ENCODE measurements around the gene ST8SIA6.

The ST8SIA6 gene

DNA sequence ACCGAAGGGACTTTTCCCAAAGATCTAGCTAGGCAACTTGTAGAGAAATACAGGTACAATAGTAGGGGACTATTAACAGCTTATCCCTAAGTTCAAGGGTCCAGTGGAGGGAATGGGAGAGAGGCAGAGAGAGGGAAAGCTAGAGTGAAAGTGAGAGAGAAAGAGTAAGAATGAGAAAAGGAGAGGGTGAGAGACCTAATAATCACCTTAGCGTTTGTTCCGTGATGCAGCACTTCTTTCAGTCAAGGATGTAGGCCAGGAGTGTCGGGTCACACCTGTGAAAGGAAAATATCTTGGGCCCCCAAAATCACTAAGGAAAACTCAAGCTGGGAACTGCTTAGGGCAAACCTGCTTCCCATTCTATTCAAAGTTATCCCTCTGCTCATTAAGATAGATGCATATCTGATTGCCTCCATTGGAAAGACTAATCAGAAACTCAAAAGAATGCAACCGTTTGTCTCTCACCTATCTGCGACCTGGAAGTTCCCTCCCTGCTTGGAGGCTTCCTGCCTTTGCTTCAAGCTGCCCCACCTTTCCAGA lies 75.2 kb downstream of the ST8SIA6 start:
- no peaks in the 10 kb centered on the region; a peak in 1 of 22 replicates for H3K9me3 ChIP-seq (replicated peaks in 1 of 11)
- H3K27ac ChIP-seq = no peak overlapping the region
- no peaks in the 10 kb centered on the region for H3K36me3 ChIP-seq
- H3K9ac ChIP-seq = no peak overlapping the region
- no peak for TF ChIP-seq Cebpa-rat (IDR thresholded peaks at IDR 0.05)
- H3K4me1 ChIP-seq = no peaks in the 10 kb centered on the region
- no peak overlapping the region for H3K4me2 ChIP-seq
- H4K20me1 ChIP-seq = no peaks in the 10 kb centered on the region
- H3K4me3 ChIP-seq = no peak overlapping the region
- H3K27me3 ChIP-seq = no peaks in the 10 kb centered on the region

DNA sequence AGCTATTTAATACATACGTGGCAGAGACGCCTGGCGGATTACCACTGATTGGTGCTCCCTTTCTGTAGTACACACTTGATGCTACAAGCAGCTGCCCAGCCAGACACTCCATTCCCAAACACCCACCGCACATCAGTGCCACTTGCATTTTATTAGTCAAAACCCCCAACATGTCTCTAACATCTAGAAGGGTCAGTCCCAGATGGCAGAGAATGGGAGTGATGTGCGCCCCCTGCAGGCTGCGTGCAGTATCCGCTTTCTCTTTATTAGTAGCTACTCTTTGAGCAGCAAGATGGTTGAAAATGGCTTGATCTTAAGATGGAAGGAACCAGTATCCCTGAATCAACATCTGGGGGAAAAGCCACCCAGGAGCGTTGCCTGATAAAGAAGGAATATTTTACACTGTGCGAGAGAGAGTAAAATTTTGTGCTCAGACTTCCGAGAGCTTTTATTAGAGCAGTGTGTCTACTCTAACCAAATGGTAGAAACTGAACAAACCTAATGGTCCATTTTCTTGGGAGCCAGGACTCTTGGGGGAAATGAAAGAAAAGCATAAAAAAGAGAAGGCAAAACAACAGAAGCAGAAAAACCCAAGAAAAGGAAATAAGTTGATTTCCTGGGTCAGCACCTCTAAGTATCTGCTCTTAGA lies 78.3 kb downstream of the ST8SIA6 start:
- H3K36me3 ChIP-seq = no peaks in the 10 kb centered on the region

DNA sequence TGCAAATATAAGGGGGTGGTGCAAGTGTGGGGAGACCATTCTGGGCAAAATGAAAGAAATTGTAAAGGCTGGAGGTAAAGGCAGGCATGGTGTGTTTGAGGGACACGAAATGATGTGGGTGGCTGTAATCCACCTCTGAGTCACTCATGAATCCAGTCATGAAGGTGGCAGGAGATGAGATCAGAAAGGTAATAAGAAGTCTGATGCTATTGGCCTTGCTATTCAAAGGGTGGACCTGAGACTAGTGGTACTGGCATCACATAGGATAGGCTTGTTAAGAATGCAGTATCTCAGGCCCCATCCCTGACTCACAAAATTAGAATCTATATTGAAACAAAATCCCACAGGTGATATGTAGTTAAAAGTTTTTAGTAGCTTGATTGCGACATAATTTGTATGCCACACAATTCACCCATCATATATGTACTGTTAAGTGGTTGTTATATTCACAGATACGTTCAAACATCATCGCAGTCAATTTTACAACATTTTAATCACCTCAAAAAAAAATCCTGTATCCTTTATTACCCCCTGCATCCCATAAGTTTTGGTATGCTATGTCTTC lies 85.6 kb downstream of the ST8SIA6 start:
- Histone ChIP-seq H3K4me3 (no peak overlapping the region), H3K9ac (no peak overlapping the region), H3K27ac (no peak overlapping the region), H3K36me3 (no peaks in the 10 kb centered on the region), H3K4me2 (no peak overlapping the region), H3K4me1 (no peaks in the 10 kb centered on the region), H3K27me3 (no peaks in the 10 kb centered on the region), H3K9me3 (replicated peaks in 1 of 11) (peaks cover 0 to 11% (median 6%) of the 10 kb centered on the region in 11 experiments; a peak in 7 of 22 replicates), H4K20me1 (no peaks in the 10 kb centered on the region)
- TF ChIP-seq Cebpa-rat (IDR thresholded peaks at IDR 0.05) = peak in 6 of 11 experiments; percentile 29 to 76 (median 50); a peak in 6 of 22 replicates

More for the DNA sequence above, 78.3 kb downstream of the ST8SIA6 start:
- no peak overlapping the region for H3K4me2 ChIP-seq
- no peak overlapping the region for H3K9ac ChIP-seq
- H3K27ac ChIP-seq = no peak overlapping the region
- no peaks in the 10 kb centered on the region for H4K20me1 ChIP-seq
- no peaks in the 10 kb centered on the region; a peak in 1 of 22 replicates for H3K9me3 ChIP-seq (replicated peaks in 1 of 11)
- no peaks in the 10 kb centered on the region for H3K27me3 ChIP-seq
- H3K4me1 ChIP-seq = no peaks in the 10 kb centered on the region
- no peak for TF ChIP-seq Cebpa-rat (IDR thresholded peaks at IDR 0.05)
- no peak overlapping the region for H3K4me3 ChIP-seq

DNA sequence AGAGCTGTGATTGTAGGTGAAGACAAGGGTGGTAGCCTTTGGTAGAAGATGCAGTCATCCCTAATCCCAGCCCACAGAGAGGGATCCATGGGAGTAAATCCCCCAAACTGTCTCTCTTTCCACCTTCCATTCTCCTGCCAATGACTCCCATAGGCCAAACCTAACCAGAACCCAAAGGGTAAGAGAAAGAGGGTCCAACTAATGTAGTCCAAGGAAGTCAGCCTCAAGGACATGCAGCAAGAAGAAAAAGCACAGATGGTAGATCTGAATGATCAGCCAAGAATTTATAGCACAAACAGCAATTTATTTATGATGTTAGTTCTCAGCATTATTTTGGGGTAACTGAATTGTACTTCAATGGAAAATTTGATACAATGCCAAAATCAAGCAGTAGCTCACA lies 87.7 kb downstream of the ST8SIA6 start:
- H3K27me3 ChIP-seq = no peaks in the 10 kb centered on the region
- TF ChIP-seq Cebpa-rat (IDR thresholded peaks at IDR 0.05) = no peak
- H3K9ac ChIP-seq = no peak overlapping the region
- H3K27ac ChIP-seq = no peak overlapping the region
- no peaks in the 10 kb centered on the region for H4K20me1 ChIP-seq
- H3K4me3 ChIP-seq = no peak overlapping the region
- no peak overlapping the region for H3K4me2 ChIP-seq
- H3K4me1 ChIP-seq = no peaks in the 10 kb centered on the region
- H3K36me3 ChIP-seq = no peaks in the 10 kb centered on the region
- H3K9me3 ChIP-seq (replicated peaks in 1 of 11) = peaks cover 0 to 11% (median 6%) of the 10 kb centered on the region in 11 experiments; a peak in 7 of 22 replicates

DNA sequence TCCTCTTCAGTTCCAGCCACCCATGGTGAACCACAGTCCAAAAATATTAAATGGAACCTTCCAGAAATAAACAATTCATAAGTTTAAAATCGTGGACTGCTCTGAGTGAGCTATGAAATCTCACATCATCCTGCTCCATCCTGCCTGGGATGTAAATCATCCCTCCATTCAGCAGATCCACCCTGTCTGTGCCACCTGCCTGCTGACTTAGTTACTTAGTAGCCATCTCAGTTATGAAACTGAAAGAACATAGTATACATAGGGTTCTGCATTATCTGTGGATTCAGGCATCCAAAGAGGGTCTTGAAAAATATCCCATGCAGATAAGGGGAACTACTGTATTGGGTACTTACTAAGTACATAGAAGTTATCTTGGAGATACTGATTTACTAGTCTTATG lies 89.0 kb downstream of the ST8SIA6 start:
- Histone ChIP-seq H4K20me1 (no peaks in the 10 kb centered on the region), H3K27ac (no peak overlapping the region), H3K36me3 (no peaks in the 10 kb centered on the region), H3K4me3 (no peak overlapping the region), H3K4me2 (no peak overlapping the region), H3K9me3 (replicated peaks in 1 of 11) (peaks cover 0 to 11% (median 6%) of the 10 kb centered on the region in 11 experiments; a peak in 7 of 22 replicates), H3K4me1 (no peaks in the 10 kb centered on the region), H3K9ac (no peak overlapping the region), H3K27me3 (no peaks in the 10 kb centered on the region)
- no peak for TF ChIP-seq Cebpa-rat (IDR thresholded peaks at IDR 0.05)

DNA sequence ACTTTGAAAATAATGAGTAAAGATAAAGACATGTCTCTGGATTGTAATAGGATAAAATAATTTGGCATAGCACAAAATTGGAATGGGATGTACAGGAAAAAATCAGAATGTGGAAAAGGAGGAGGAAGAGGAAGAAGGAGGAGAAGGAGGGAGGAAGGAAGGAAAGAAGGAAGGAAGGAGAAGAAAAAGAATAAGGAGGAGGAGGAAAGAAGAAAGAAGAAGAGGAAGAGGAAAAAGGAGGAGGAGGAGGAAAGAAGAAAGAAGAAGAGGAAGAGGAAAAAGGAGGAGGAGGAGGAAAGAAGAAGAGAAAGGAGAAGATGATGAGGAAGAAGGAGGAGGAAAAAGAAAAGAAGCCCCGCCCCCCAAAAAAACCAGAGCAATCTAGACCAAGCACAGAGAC lies 95.9 kb downstream of the ST8SIA6 start:
- Histone ChIP-seq H3K27ac (no peak overlapping the region), H3K4me1 (no peaks in the 10 kb centered on the region), H3K4me3 (no peak overlapping the region), H3K27me3 (no peaks in the 10 kb centered on the region), H4K20me1 (no peaks in the 10 kb centered on the region), H3K9me3 (replicated peaks in 1 of 11) (no peaks in the 10 kb centered on the region), H3K36me3 (no peaks in the 10 kb centered on the region), H3K4me2 (no peak overlapping the region), H3K9ac (no peak overlapping the region)
- no peak for TF ChIP-seq Cebpa-rat (IDR thresholded peaks at IDR 0.05)

DNA sequence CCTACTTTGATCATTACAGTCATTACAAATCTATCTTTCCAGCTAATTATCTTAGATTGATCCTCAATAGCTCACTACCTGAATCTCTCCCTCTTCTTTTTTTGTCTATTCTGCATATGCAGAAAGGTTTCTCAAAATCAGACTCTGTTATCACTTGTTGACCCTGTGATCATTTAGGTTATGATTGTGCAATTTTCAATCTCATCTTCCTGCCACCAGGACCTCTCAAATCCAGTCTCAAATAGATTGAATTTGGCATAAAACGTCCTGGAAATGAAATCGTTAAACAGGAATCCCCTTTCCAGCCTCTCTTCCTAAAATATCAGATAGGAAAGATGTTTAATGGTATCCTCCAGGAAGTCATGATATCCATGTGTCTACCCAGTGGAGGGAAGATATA lies 96.6 kb downstream of the ST8SIA6 start:
- no peak overlapping the region for H3K27ac ChIP-seq
- no peak overlapping the region for H3K9ac ChIP-seq
- H3K9me3 ChIP-seq (replicated peaks in 1 of 11) = no peaks in the 10 kb centered on the region
- H3K27me3 ChIP-seq = no peaks in the 10 kb centered on the region
- no peaks in the 10 kb centered on the region for H3K36me3 ChIP-seq
- no peak overlapping the region for H3K4me2 ChIP-seq
- H3K4me1 ChIP-seq = no peaks in the 10 kb centered on the region
- no peak for TF ChIP-seq Cebpa-rat (IDR thresholded peaks at IDR 0.05)
- H3K4me3 ChIP-seq = no peak overlapping the region
- H4K20me1 ChIP-seq = no peaks in the 10 kb centered on the region

DNA sequence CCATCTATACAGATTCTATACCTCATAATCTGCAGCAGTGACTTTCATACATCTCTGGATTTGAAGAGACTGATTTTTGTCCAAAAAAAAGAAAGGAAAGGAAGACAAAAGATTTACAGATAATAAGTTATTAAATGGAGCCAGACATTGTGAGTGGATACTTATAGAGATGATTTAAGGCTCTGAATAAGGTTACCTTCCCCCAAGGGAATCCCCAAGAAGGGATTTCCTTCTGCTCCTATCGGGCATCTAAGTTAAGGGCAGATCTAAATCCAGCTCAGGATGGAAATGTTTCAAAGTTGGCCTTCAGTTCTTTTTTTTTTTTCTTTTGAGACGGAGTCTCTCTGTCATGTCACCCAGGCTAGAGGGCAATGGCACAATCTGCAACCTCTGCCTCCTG lies 97.6 kb downstream of the ST8SIA6 start:
- no peak overlapping the region for H3K27ac ChIP-seq
- no peak overlapping the region for H3K4me2 ChIP-seq
- H3K4me3 ChIP-seq = no peak overlapping the region
- no peaks in the 10 kb centered on the region for H3K4me1 ChIP-seq
- no peak overlapping the region for H3K9ac ChIP-seq
- no peaks in the 10 kb centered on the region for H3K36me3 ChIP-seq
- no peaks in the 10 kb centered on the region for H3K9me3 ChIP-seq (replicated peaks in 1 of 11)
- no peaks in the 10 kb centered on the region for H4K20me1 ChIP-seq
- TF ChIP-seq Cebpa-rat (IDR thresholded peaks at IDR 0.05) = no peak
- no peaks in the 10 kb centered on the region for H3K27me3 ChIP-seq

DNA sequence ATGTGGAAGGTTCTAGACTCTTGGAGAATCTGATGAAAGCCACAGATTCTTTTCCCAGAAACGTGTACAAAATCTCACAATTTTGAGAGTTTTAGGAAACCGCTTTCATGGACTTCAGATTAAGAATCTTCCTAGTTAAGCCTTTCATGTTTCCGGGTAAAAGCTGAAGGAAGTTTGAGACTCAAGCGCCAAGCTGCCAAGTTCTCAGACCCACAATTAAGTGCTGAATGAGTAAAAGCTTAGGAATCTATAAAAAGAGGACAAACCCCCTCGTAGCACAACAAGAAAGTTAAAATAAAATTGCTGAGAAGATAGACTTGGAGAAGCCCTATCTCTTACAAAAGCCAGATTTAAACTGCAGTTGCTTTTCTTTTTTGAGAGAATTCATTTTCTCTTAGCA lies 99.6 kb downstream of the ST8SIA6 start:
- Histone ChIP-seq H3K9me3 (replicated peaks in 1 of 11) (peaks cover 0 to 5% (median 0%) of the 10 kb centered on the region in 11 experiments; a peak in 5 of 22 replicates), H4K20me1 (no peaks in the 10 kb centered on the region), H3K9ac (no peak overlapping the region), H3K36me3 (no peaks in the 10 kb centered on the region), H3K27ac (no peak overlapping the region), H3K4me2 (no peak overlapping the region), H3K27me3 (no peaks in the 10 kb centered on the region), H3K4me3 (no peak overlapping the region), H3K4me1 (no peaks in the 10 kb centered on the region)
- no peak for TF ChIP-seq Cebpa-rat (IDR thresholded peaks at IDR 0.05)

All from BLaER1 treated with 17β-estradiol and CSF1 and Interleukin-3, amounts not matched to agents 10 nM and 100 nM (cell line).